HPDE6-E6E7 (cell line): Measurements from ENCODE around the gene H6PD.

Experiments used
- DNase-seq: peaks from one replicate; pipeline ENCODE4 v3.0.0; 2011; ENCODE audit warnings: missing footprints; ENCODE audit errors: extremely low spot score

H6PD gene

GRCh38 chr1:9234223-9235095 lies at the start of gene H6PD:
H6PD (plus strand) TSS chr1:9234774; CDS start chr1:9244935, 10,161 bp downstream.
- peak; percentile 91 for DNase-seq

- DNase-seq = no peak
These were observed 48.3 kb upstream of the H6PD start for GRCh38 chr1:9186082-9186859.

- DNase-seq = no peak
These were observed 47.6 kb upstream of the H6PD start for GRCh38 chr1:9187004-9187403.

- no peak for DNase-seq
These were observed 44.3 kb upstream of the H6PD start for GRCh38 chr1:9190234-9190633.

GRCh38 chr1:9191231-9191630 lies 43.3 kb upstream of the H6PD start:
- DNase-seq = no peak

GRCh38 chr1:9192578-9193232 lies 41.9 kb upstream of the H6PD start:
- no peak for DNase-seq

- DNase-seq = no peak
These were observed 41.3 kb upstream of the H6PD start for GRCh38 chr1:9193233-9193625.

GRCh38 chr1:9194024-9194423 lies 40.5 kb upstream of the H6PD start:
- no peak for DNase-seq

- DNase-seq = no peak
These were observed 38.9 kb upstream of the H6PD start for GRCh38 chr1:9195651-9196050.

GRCh38 chr1:9196129-9197040 lies 38.2 kb upstream of the H6PD start:
- DNase-seq = peak; percentile 35

- no peak for DNase-seq
These were observed 37.1 kb upstream of the H6PD start for GRCh38 chr1:9197186-9198099.

GRCh38 chr1:9198538-9199361 lies 35.8 kb upstream of the H6PD start:
- DNase-seq = no peak

- no peak for DNase-seq
These were observed 34.1 kb upstream of the H6PD start for GRCh38 chr1:9200441-9200840.

- no peak for DNase-seq
These were observed 33.0 kb upstream of the H6PD start for GRCh38 chr1:9201401-9202239.

- DNase-seq = no peak
These were observed 32.2 kb upstream of the H6PD start for GRCh38 chr1:9202240-9202870.

GRCh38 chr1:9203511-9203982 lies 31.0 kb upstream of the H6PD start:
- no peak for DNase-seq

GRCh38 chr1:9204156-9204720 lies 30.3 kb upstream of the H6PD start:
- DNase-seq = no peak
